ENCODE measurements around the gene NUP153.

Gene NUP153

DNA sequence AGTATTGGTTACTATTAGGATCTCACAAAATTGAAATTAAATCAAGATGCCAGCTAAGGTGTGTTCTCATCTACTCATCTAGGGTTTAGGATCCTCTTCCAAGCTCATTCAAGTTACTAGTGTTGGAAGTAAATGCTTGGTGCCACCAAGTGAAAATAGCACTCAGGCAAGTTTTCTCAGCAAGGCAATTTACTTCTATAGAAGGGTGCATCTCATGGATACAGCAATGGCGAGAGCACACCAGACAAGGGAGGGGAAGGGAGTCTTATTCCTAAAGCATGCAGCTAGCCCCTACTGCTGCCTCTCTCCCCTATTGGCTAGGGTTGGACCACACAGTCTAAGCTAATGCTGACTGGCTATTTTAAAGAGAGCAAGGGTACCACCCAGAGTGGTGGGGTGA is 129.7 kb downstream of the NUP153 start:
- CTCF ChIA-PET, result no interaction called here
- POLR2A ChIA-PET, result no interaction called here

DNA sequence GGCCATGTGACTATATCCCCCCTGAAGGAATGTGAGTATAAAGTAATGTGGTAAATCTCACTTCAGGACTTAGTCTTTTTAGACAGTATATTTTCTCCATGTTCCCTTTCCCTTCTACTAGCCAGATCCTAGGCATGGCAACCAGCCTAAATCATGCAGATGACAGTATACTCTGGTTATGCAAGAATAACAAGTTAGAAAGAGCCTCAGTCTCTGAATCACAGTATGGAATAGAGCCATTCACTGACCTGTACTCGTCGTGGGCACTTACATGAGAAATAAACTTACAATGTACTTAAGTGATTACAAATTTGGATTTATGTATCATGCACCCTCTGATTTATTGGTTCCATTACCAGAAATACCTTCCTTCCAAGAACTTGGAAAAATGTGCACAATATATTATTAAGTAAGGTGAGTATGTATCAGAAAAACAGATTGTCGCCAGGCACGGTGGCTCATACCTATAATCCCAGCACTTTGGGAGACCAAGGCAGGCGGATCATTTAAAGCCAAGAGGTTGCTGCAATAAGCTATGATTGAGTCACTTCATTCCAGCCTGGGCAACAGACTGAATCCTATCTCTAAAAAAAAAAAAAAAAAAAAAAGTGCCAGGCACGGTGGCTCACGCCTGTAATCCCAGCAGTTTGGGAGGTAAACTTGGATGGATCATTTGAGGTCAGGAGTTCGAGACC is 131.7 kb downstream of the NUP153 start:
- TF ChIP-seq ZNF384 (IDR thresholded peaks at IDR 0.05) (no peak), SUZ12 (IDR thresholded peaks at IDR 0.05) (no peak), BHLHE40 (IDR thresholded peaks at IDR 0.05; ENCODE audit: borderline replicate concordance) (no peak), FOXA1 (IDR thresholded peaks at IDR 0.05) (no peak), SP1 (IDR thresholded peaks at IDR 0.05) (no peak), TARDBP (IDR thresholded peaks at IDR 0.05) (no peak)
- CTCF ChIA-PET, result interaction anchor here (0.6 kb wide), 1 partner anchor 450 kb away, joined by 4 read pairs; no protein-coding TSS in a partner anchor
- no peak for DNase-seq (ENCODE audit: extremely low spot score)
- POLR2A ChIA-PET, result interaction anchor here (1.2 kb wide), 1 partner anchor 182 kb away, joined by 3 read pairs; the partner anchor contains the start of gene CAP2

More for the DNA sequence above, 129.7 kb downstream of the NUP153 start:
- DNase-seq (ENCODE audit: extremely low spot score), result no peak
- TF ChIP-seq FOXM1 (IDR thresholded peaks at IDR 0.05; ENCODE audit: borderline replicate concordance) (no peak), L3MBTL2 (conservative IDR thresholded peaks at IDR 0.05) (no peak), ZNF384 (IDR thresholded peaks at IDR 0.05) (no peak), TARDBP (IDR thresholded peaks at IDR 0.05) (no peak), BHLHE40 (IDR thresholded peaks at IDR 0.05; ENCODE audit: borderline replicate concordance) (no peak), ARNT (IDR thresholded peaks at IDR 0.05) (no peak), SUZ12 (IDR thresholded peaks at IDR 0.05) (no peak), SP1 (IDR thresholded peaks at IDR 0.05) (no peak), LEF1 (IDR thresholded peaks at IDR 0.05; ENCODE audit: borderline replicate concordance) (no peak), ELF4 (IDR thresholded peaks at IDR 0.05) (no peak), HDGF (IDR thresholded peaks at IDR 0.05; ENCODE audit: borderline replicate concordance) (no peak), CTBP1 (IDR thresholded peaks at IDR 0.05; ENCODE audit: borderline replicate concordance) (no peak), FOXK2 (IDR thresholded peaks at IDR 0.05) (no peak), FOXA1 (IDR thresholded peaks at IDR 0.05) (no peak), NFRKB (IDR thresholded peaks at IDR 0.05) (no peak)
- TF ChIP-seq, protein P1, sequence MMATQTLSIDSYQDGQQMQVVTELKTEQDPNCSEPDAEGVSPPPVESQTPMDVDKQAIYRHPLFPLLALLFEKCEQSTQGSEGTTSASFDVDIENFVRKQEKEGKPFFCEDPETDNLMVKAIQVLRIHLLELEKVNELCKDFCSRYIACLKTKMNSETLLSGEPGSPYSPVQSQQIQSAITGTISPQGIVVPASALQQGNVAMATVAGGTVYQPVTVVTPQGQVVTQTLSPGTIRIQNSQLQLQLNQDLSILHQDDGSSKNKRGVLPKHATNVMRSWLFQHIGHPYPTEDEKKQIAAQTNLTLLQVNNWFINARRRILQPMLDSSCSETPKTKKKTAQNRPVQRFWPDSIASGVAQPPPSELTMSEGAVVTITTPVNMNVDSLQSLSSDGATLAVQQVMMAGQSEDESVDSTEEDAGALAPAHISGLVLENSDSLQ (IDR thresholded peaks at IDR 0.05), result no peak

DNA sequence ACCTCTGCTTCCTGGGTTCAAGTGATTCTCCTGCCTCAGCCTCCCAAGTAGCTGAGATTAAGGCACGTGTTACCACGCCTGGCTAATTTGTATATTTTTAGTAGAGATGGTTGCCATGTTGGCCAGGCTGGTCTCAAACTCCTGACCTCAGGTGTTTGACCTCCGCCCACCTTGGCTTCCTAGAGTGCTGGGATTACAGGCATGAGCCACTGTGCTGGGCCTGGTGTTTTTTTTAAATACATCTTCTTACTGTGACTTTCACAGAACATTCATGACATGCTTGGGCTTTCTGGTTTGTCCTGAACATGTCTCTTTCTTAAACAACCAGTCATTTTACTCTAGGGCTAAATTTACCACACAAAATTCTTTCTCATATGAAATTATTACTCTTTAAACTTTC is 141.3 kb downstream of the NUP153 start:
- CTCF ChIA-PET, result no interaction called here
- POLR2A ChIA-PET, result no interaction called here
- TF ChIP-seq TARDBP (IDR thresholded peaks at IDR 0.05) (no peak), HDGF (IDR thresholded peaks at IDR 0.05; ENCODE audit: borderline replicate concordance) (no peak), ZNF384 (IDR thresholded peaks at IDR 0.05) (no peak), FOXK2 (IDR thresholded peaks at IDR 0.05) (no peak), FOXM1 (IDR thresholded peaks at IDR 0.05; ENCODE audit: borderline replicate concordance) (no peak), NFRKB (IDR thresholded peaks at IDR 0.05) (no peak), L3MBTL2 (conservative IDR thresholded peaks at IDR 0.05) (no peak), BHLHE40 (IDR thresholded peaks at IDR 0.05; ENCODE audit: borderline replicate concordance) (no peak), LEF1 (IDR thresholded peaks at IDR 0.05; ENCODE audit: borderline replicate concordance) (no peak), CTBP1 (IDR thresholded peaks at IDR 0.05; ENCODE audit: borderline replicate concordance) (no peak), FOXA1 (IDR thresholded peaks at IDR 0.05) (no peak), SUZ12 (IDR thresholded peaks at IDR 0.05) (no peak), SP1 (IDR thresholded peaks at IDR 0.05) (no peak), ELF4 (IDR thresholded peaks at IDR 0.05) (no peak)
- TF ChIP-seq, protein P1 (IDR thresholded peaks at IDR 0.05), result no peak
- no peak for DNase-seq (ENCODE audit: extremely low spot score)

Measured in HEK293T (cell line).